HL-60 (cell line): Measurements from ENCODE around the gene TNRC6C.

Experiments used
- CTCF ChIP-seq: IDR thresholded peaks from one replicate; pipeline ENCODE4 v1.5.1; 2011; ENCODE audit warnings: low read length, control low read depth, inconsistent platforms; ENCODE audit not compliant: insufficient read depth
- GABPA ChIP-seq: IDR thresholded peaks from 2 replicates; pipeline ENCODE4 v1.6.1; 2012; ENCODE audit warnings: low read depth
- POLR2AphosphoS5 ChIP-seq: IDR thresholded peaks from 2 replicates; pipeline ENCODE4 v1.6.1; 2012; ENCODE audit warnings: low read depth
- REST ChIP-seq: IDR thresholded peaks from 2 replicates; pipeline ENCODE4 v1.6.1; 2012; ENCODE audit warnings: low read depth; ENCODE audit not compliant: insufficient replicate concordance
- SPI1 ChIP-seq: IDR thresholded peaks from 2 replicates; pipeline ENCODE4 v1.6.1; 2012; ENCODE audit warnings: low read depth, mild to moderate bottlenecking, borderline replicate concordance

- TF ChIP-seq POLR2AphosphoS5 (no peak), CTCF (no peak), REST (no peak), GABPA (no peak), SPI1 (no peak)
These were observed 147.0 kb downstream of the TNRC6C start for GRCh38 chr17:78105551-78105950.
